H1 (cell line): ENCODE measurements around the gene SLC9A3. TPM values are rescaled to one million over a fixed set of nuclear protein-coding genes. Genes with fewer than 3 reads are reported as not detected.

Experiments used
- CTCF ChIA-PET: fragments of 300-600 bp; sonication (Branson Sonifier 250); formaldehyde crosslinking; loops from one replicate; lab custom pipeline; 2021; ENCODE audit not compliant: partially characterized antibody; lab: Charles Lee
- POLR2A ChIA-PET: fragments of 300-600 bp; sonication (Branson Sonifier 250); formaldehyde crosslinking; loops from one replicate; lab custom pipeline; 2021; ENCODE audit warnings: inconsistent platforms; ENCODE audit not compliant: partially characterized antibody; lab: Charles Lee
- DNase-seq, 2 experiments: peaks; one replicate each; pipeline versions ENCODE4 v3.0.0 to v3.0.0-alpha.2; 2010 to 2022; ENCODE audit warnings: low spot score in 2 of 2, low read depth in 1 of 2, mixed read lengths in 1 of 2
- FAIRE-seq: peaks from 2 replicates; lab custom pipeline; 2011; peaks lifted over from hg19 to GRCh38; lab: Jason Lieb, UNC
- H2AFZ ChIP-seq: 2 replicates; pipeline ENCODE4 v1.8.1; 2012; ENCODE audit warnings: low read length, inconsistent platforms
- H2AK5ac ChIP-seq: 2 replicates; pipeline ENCODE4 v1.6.1; 2013; ENCODE audit warnings: low read depth, low read length
- H2BK120ac ChIP-seq: replicated peaks from 2 replicates; pipeline ENCODE3; 2013; ENCODE audit warnings: low read depth, low read length, inconsistent platforms
- H2BK12ac ChIP-seq: 2 replicates; pipeline ENCODE4 v1.6.1; 2013; ENCODE audit warnings: low read depth, low read length
- H2BK15ac ChIP-seq: 2 replicates; pipeline ENCODE4 v1.6.1; 2013; ENCODE audit warnings: low read length
- H2BK20ac ChIP-seq: 2 replicates; pipeline ENCODE4 v1.6.1; 2013; ENCODE audit warnings: low read length
- H2BK5ac ChIP-seq: 2 replicates; pipeline ENCODE4 v1.6.1; 2013; ENCODE audit warnings: low read depth, low read length
- H3K14ac ChIP-seq: 2 replicates; pipeline ENCODE4 v1.6.1; 2013; ENCODE audit warnings: inconsistent platforms; ENCODE audit not compliant: insufficient read length
- H3K18ac ChIP-seq: 2 replicates; pipeline ENCODE4 v1.6.1; 2013; ENCODE audit warnings: low read length; ENCODE audit errors: extremely low read depth
- H3K23ac ChIP-seq: 2 replicates; pipeline ENCODE4 v1.6.1; 2013; ENCODE audit warnings: inconsistent platforms; ENCODE audit not compliant: insufficient read length
- H3K23me2 ChIP-seq: 2 replicates; pipeline ENCODE4 v1.6.1; 2013; ENCODE audit warnings: low read depth, low read length
- H3K27ac ChIP-seq: 2 replicates; pipeline ENCODE4 v1.6.1; 2011; ENCODE audit warnings: low read depth, low read length, inconsistent platforms
- H3K27me3 ChIP-seq, 4 experiments: replicated peaks in 1 of 4; 1 replicate in 1 of 4; 2 replicates in 3 of 4; pipeline versions ENCODE4 v1.6.1 to v1.8.1; 2011 to 2013; ENCODE audit warnings: low read length in 3 of 4, mild to moderate bottlenecking in 3 of 4, inconsistent platforms in 2 of 4, mixed read lengths in 2 of 4, moderate library complexity in 1 of 4; ENCODE audit not compliant: control insufficient read depth in 3 of 4, insufficient read depth in 3 of 4; ENCODE audit errors: extremely low read depth in 1 of 4
- H3K36me3 ChIP-seq, 4 experiments: 2 replicates each; pipeline versions ENCODE4 v1.6.1 to v1.8.1; 2011 to 2013; ENCODE audit warnings: mild to moderate bottlenecking in 4 of 4, low read length in 3 of 4, moderate library complexity in 2 of 4, control low read depth in 1 of 4, inconsistent platforms in 1 of 4; ENCODE audit not compliant: insufficient read depth in 4 of 4, control insufficient read depth in 2 of 4
- H3K4ac ChIP-seq: replicated peaks from 2 replicates; pipeline ENCODE3; 2013; ENCODE audit warnings: low read length, low read depth, mixed read lengths, inconsistent platforms; ENCODE audit not compliant: insufficient read length
- H3K4me1 ChIP-seq, 4 experiments: replicated peaks in 1 of 4; 1 replicate in 1 of 4; 2 replicates in 3 of 4; pipeline versions ENCODE4 v1.6.1 to v1.8.1; 2011 to 2013; ENCODE audit warnings: low read length in 3 of 4, inconsistent platforms in 2 of 4, mixed read lengths in 1 of 4; ENCODE audit not compliant: insufficient read depth in 4 of 4, control insufficient read depth in 3 of 4
- H3K4me2 ChIP-seq, 2 experiments: 2 replicates each; pipeline versions ENCODE4 v1.6.1 to v1.8.1; 2011 to 2013; ENCODE audit warnings: low read depth in 2 of 2, low read length in 2 of 2, control low read depth in 1 of 2, inconsistent platforms in 1 of 2, mild to moderate bottlenecking in 1 of 2; ENCODE audit not compliant: insufficient read depth in 1 of 2
- H3K4me3 ChIP-seq, 4 experiments: fragments of 200-600, 300-600 bp in 1 of 4; sonication (generic), shearing (Covaris generic), sonication (Bioruptor Twin) in 1 of 4; 2 replicates each; pipeline versions ENCODE4 v1.5.1 to v1.8.1; 2011 to 2016; ENCODE audit warnings: low read length in 4 of 4, low read depth in 3 of 4, control low read depth in 2 of 4, inconsistent platforms in 2 of 4, mild to moderate bottlenecking in 2 of 4, mixed read lengths in 1 of 4, moderate library complexity in 1 of 4; ENCODE audit not compliant: insufficient read depth in 2 of 4; ENCODE audit errors: extremely low read depth in 1 of 4
- H3K56ac ChIP-seq: replicated peaks from 2 replicates; pipeline ENCODE3; 2013; ENCODE audit warnings: low read depth, mild to moderate bottlenecking, mixed read lengths, low read length, inconsistent platforms; ENCODE audit not compliant: insufficient read length
- H3K79me1 ChIP-seq: 2 replicates; pipeline ENCODE4 v1.6.1; 2013; ENCODE audit warnings: low read depth, low read length, control low read depth
- H3K79me2 ChIP-seq, 2 experiments: 2 replicates each; pipeline versions ENCODE4 v1.6.1 to v1.8.1; 2012 to 2013; ENCODE audit warnings: low read length in 2 of 2, mild to moderate bottlenecking in 2 of 2, inconsistent platforms in 1 of 2; ENCODE audit not compliant: insufficient read depth in 2 of 2, control insufficient read depth in 1 of 2
- H3K9ac ChIP-seq, 4 experiments: replicated peaks in 1 of 4; 1 replicate in 1 of 4; 2 replicates in 3 of 4; pipeline versions ENCODE4 v1.6.1 to v1.8.1; 2011 to 2013; ENCODE audit warnings: low read depth in 3 of 4, low read length in 3 of 4, control low read depth in 2 of 4, mild to moderate bottlenecking in 2 of 4, moderate library complexity in 2 of 4, inconsistent platforms in 1 of 4; ENCODE audit errors: extremely low read depth in 1 of 4
- H3K9me3 ChIP-seq, 2 experiments: 2 replicates each; pipeline versions ENCODE4 v1.6.1 to v1.8.1; 2012 to 2013; ENCODE audit warnings: mild to moderate bottlenecking in 2 of 2, moderate library complexity in 2 of 2, control low read depth in 1 of 2, inconsistent platforms in 1 of 2, low read depth in 1 of 2, low read length in 1 of 2, mixed read lengths in 1 of 2; ENCODE audit not compliant: insufficient read depth in 2 of 2
- H4K20me1 ChIP-seq, 2 experiments: replicated peaks in 1 of 2; 2 replicates each; pipeline versions ENCODE3 to v1.8.1; 2011 to 2013; ENCODE audit warnings: inconsistent platforms in 2 of 2, low read length in 2 of 2, mild to moderate bottlenecking in 1 of 2; ENCODE audit not compliant: insufficient read depth in 2 of 2, control insufficient read depth in 1 of 2
- H4K5ac ChIP-seq: 2 replicates; pipeline ENCODE4 v1.6.1; 2013; ENCODE audit warnings: low read length, low read depth, mixed read lengths, inconsistent platforms; ENCODE audit not compliant: insufficient read length
- H4K8ac ChIP-seq: 2 replicates; pipeline ENCODE4 v1.8.0; 2013; ENCODE audit warnings: mild to moderate bottlenecking, moderate library complexity, low read length, inconsistent platforms; ENCODE audit not compliant: insufficient read depth; ENCODE audit errors: extremely low read depth
- H4K91ac ChIP-seq: replicated peaks from 2 replicates; pipeline ENCODE3; 2013; ENCODE audit warnings: low read length, mixed read lengths, inconsistent platforms; ENCODE audit not compliant: insufficient read length
- BACH1 ChIP-seq: IDR thresholded peaks from 2 replicates; pipeline ENCODE4 v1.6.1; 2012; ENCODE audit warnings: low read length, improper control_type of control experiment
- RXRA ChIP-seq: IDR thresholded peaks from 2 replicates; pipeline ENCODE4 v1.6.1; 2011; ENCODE audit warnings: low read depth, mild to moderate bottlenecking, low read length, moderate library complexity; ENCODE audit not compliant: insufficient read depth
- WGBS, 2 experiments: shearing (Covaris generic) in 1 of 2; methylation state at CpG; one replicate each; pipeline versions ENCODE4 v1.1.6 to v1.1.7; 2013 to 2015; ENCODE audit warnings: low lambda C conversion rate in 2 of 2, mixed read lengths in 2 of 2, inconsistent platforms in 1 of 2, low coverage in 1 of 2, missing lambda C conversion rate in 1 of 2; ENCODE audit not compliant: insufficient replicate concordance in 2 of 2, insufficient coverage in 1 of 2, insufficient read length in 1 of 2; ENCODE audit errors: extremely low coverage in 1 of 2, missing lambda C conversion rate in 1 of 2; 5-methylcytosine and 5-hydroxymethylcytosine counted together
- polyA plus RNA-seq, 7 experiments: library from polyadenylated mRNA; depleted of rRNA in 3 of 7; stranded (reverse) in 5 of 7; unstranded in 2 of 7; fragments of >200 nt in 5 of 7; fragments of 200-250 nt in 2 of 7; gene quantifications; 1 replicate in 5 of 7; 2 replicates in 1 of 7; 4 replicates in 1 of 7; pipeline versions ENCODE4 v1.2.1 to v1.2.3, GENCODE V29; 2011 to 2013; ENCODE audit warnings: missing spikeins in 2 of 7, mixed read lengths in 2 of 7
- total RNA-seq: library from RNA; stranded (reverse); fragmentation: NEBNext Ultra II Directional; extraction: Animal tissue kit (Norgen Biotek cat#: 25700); gene quantifications from 2 replicates; pipeline ENCODE4 v1.2.1, GENCODE V29; 2021

Gene SLC9A3
- total and polyA plus RNA-seq, 2 of the 8 experiments (the other 6 are each of a cell fraction or from before 2014, with no cell fraction given): 0.95 to 1.0 TPM

GRCh38 chr5:568809-569208, 44.6 kb upstream of the SLC9A3 start:
- H2BK120ac ChIP-seq: no peak overlapping the region
- H3K23ac ChIP-seq: no peak overlapping the region
- ChIA-PET CTCF (interaction anchor here (1.5 kb wide), 1 partner anchor 11 kb away, joined by 5 read pairs; no protein-coding TSS in a partner anchor), POLR2A (interaction anchor here (1.2 kb wide), 1 partner anchor 105 kb away, joined by 3 read pairs; no protein-coding TSS in a partner anchor)
- no peak overlapping the region for H3K4me2 ChIP-seq
- H3K4ac ChIP-seq: no peak overlapping the region
- no peak for FAIRE-seq
- H3K9ac ChIP-seq: no peak overlapping the region
- no peaks in the 10 kb centered on the region for H4K20me1 ChIP-seq
- H3K4me1 ChIP-seq: no peaks in the 10 kb centered on the region
- no peak overlapping the region for H2BK12ac ChIP-seq
- no peaks in the 10 kb centered on the region for H3K79me2 ChIP-seq
- no peak overlapping the region for H3K27ac ChIP-seq
- H3K14ac ChIP-seq: no peak overlapping the region
- H2BK20ac ChIP-seq: no peak overlapping the region
- TF ChIP-seq RXRA: no peak
- TF ChIP-seq BACH1: no peak
- H4K8ac ChIP-seq: no peak overlapping the region
- no peak overlapping the region for H2AK5ac ChIP-seq
- no peaks in the 10 kb centered on the region for H3K23me2 ChIP-seq
- WGBS, 2 experiments: 85% methylated on average over 5 of the region's 8 CpGs; no CpG with 5 or more reads in 1 of the 2 experiments
- H2BK15ac ChIP-seq: no peak overlapping the region
- H4K91ac ChIP-seq: no peak overlapping the region
- no peak overlapping the region for H2BK5ac ChIP-seq
- DNase-seq: no peak
- H3K56ac ChIP-seq: no peak overlapping the region
- no peaks in the 10 kb centered on the region for H3K9me3 ChIP-seq
- H2AFZ ChIP-seq: no peak overlapping the region
- peaks cover 2 to 12% (median 6%) of the 10 kb centered on the region in 4 experiments; a peak in 5 of 7 replicates for H3K27me3 ChIP-seq
- no peaks in the 10 kb centered on the region for H3K79me1 ChIP-seq
- H4K5ac ChIP-seq: no peak overlapping the region
- no peaks in the 10 kb centered on the region for H3K36me3 ChIP-seq
- H3K4me3 ChIP-seq: no peak overlapping the region
- no peak overlapping the region for H3K18ac ChIP-seq
